ENCODE data around the gene APOBEC4.
"Not testable (repeated sequence)": the region's sequence is repeated elsewhere in the genome, so short reads cannot be mapped to it uniquely, and the experiment has no call there.

APOBEC4 gene

DNA sequence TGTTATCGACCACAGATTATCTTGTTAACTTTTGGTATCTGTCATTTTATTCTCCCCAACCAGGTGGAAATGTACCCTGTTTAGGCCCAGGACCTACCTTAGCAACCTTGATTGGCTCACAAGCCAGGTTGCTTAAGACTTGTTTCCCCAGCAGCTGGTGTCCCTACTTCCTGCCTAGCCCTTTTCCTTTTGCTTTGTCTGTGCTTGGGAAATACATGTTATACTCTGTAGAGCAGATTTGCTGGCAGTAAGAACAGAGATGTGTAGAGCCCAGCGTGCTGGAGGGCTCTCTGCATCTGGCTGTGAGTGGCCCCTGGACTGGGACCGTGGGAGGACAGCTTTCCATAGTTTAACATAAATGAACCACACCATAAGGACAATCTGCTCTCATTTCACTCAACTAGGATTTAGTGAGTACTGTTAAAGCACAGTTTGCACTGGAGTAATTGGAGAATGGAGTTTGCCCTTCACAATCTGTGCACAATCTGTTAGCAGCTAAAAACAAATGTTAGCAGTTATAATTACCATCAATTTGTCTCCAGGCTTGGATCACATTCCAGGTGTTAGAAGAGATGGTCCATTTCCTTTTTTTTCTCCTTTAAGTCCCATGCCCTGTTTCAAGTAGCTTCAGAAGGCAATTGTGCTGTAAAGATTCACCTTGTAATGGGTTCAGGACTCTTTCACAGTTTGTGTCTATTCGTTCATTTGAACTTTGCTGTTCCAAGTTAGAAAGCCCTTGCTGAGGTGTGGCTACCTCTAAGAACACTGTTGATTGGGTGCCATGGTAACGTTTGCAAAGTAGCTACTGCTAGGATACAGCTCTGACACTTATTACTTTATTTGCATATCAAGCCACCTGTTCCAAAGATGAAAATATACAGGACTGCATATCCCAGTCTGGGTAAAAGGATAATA lies at the start of gene APOBEC4:
Gene APOBEC4, minus strand, starts transcription at position 770 of the 915 bp plus-strand sequence. CDS start 4,535 bp downstream, outside the sequence.
- DNase-seq: peak in 1 of 2 donors; percentile 22

GRCh38 chr1:183702813-183703198 lies 49.7 kb upstream of the APOBEC4 start:
- DNase-seq: no peak

DNA sequence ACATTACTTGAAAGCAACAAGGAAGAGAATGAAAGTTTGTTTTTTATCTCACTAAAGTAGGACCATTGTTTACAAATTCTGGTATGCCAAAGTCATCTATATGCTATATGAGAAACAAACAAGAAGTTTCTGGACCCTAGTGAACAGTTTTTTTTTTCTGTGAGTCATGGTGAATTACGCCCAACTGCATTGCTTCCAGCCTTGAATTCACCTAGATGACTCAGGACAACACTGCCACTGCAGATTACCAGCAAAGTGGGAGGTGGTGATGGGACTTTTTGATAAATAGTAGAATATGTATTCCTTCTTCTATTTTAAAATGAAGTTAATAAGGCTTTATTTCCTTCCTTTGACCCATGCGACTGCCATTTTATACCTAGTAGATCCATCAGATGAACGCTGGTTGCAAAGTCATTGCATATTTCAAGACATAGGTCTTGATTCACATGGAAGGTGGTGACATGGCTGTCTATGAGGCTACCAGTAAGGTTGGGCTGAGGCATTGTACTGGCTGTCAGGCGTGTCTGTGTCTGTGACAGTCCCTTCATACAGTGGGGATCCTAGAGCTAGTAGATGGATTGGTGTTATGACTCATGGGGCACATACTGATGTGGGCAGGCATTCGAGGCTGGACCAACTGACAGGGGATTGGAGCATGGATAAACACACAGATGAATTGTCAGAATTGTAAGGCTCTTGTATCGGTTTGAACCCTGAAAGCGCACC lies 49.1 kb upstream of the APOBEC4 start:
- no peak for DNase-seq

GRCh38 chr1:183699616-183700160 lies 46.6 kb upstream of the APOBEC4 start:
- DNase-seq: no peak

- DNase-seq: no peak
Measured at GRCh38 chr1:183697814-183698590, 44.9 kb upstream of the APOBEC4 start.

DNA sequence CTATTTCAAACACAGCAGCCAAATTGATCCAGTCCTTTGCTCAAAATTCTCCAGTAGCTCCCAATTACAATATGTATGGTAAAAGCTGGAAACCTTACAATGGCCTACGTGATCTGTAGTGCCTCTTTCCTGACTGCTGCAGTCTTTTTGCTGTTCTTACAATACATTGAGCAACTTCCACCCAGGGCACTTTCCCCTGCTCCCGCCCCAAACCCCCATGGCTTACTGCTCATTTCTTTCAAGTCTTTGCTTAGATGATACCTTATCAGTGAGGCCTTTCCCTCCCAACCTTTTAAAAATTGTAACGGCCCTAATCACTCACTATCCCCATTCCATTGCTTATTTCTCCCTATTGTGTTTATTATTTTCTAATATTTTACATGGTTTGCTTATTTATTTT lies 43.9 kb upstream of the APOBEC4 start:
- no peak for DNase-seq

DNA sequence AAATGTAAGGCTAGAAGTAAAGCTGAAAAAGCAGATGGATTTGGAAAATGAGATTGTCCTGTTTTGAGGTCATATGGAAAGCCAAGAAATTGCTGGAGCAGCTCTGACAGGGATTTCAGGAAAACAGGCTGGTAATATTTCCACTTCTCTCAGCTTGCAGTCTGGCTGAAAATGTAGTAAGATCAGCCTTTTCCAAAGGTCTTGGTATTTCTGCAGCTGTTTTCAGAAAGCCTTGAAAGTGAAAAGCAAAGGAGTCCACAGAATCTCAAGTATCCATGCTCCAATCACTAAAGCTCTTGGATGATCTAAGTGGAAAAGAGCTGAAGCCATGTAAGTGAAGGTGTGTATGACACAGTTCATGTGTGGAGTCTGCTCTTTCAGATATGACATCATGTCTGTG lies 41.6 kb upstream of the APOBEC4 start:
- no peak for DNase-seq

- DNase-seq: no peak
Measured at GRCh38 chr1:183694066-183694465, 41.0 kb upstream of the APOBEC4 start.

- DNase-seq: no peak
Measured at GRCh38 chr1:183693521-183693920, 40.4 kb upstream of the APOBEC4 start.

- DNase-seq: no peak
Measured at GRCh38 chr1:183689762-183690204, 36.7 kb upstream of the APOBEC4 start.

GRCh38 chr1:183688341-183689060 lies 35.4 kb upstream of the APOBEC4 start:
- no peak for DNase-seq

GRCh38 chr1:183687546-183688304 lies 34.6 kb upstream of the APOBEC4 start:
- no peak for DNase-seq

- DNase-seq: no peak
Measured at GRCh38 chr1:183686229-183686628, 33.1 kb upstream of the APOBEC4 start.

GRCh38 chr1:183685112-183685713 lies 32.1 kb upstream of the APOBEC4 start:
- DNase-seq: peak; percentile 16 to 67

DNA sequence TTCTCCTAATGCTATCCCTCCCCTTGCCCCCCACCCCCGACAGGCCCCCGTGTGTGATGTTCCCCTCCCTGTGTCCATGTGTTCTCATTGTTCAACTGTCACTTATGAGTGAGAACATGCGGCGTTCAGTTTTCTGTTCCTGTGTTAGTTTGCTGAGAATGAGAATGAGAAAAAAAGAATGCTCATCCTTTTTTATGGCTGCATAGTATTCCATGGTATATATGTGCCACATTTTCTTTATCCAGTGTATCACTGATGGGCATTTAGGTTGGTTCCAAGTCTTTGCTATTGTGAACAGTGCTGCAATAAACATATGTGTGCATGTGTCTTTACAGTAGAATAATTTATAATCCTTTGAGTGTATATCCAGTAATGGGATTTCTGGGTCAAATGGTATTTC lies 26.2 kb upstream of the APOBEC4 start:
- DNase-seq: not testable (repeated sequence)

DNA sequence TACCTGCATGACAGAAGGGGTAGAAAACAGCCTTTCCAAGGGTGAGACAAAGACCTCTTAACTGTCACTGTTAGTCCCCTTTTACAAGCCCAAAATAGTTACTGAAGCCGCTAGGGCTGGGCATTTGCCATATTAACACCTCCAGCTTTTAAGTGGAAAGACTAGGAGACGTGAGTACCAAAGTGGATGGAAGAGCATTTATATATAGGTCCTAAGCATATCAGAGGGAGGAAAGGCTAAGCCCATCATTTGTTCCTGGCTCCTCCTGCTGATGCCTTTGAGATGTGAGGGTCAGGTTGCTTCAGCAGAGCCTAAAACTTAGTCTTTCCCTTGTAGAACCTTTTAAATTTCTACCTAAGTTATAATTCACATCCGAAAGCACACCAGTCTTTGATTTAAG lies 25.7 kb upstream of the APOBEC4 start:
- DNase-seq: no peak

GRCh38 chr1:183676586-183677189 lies 23.6 kb upstream of the APOBEC4 start:
- DNase-seq: no peak

DNA sequence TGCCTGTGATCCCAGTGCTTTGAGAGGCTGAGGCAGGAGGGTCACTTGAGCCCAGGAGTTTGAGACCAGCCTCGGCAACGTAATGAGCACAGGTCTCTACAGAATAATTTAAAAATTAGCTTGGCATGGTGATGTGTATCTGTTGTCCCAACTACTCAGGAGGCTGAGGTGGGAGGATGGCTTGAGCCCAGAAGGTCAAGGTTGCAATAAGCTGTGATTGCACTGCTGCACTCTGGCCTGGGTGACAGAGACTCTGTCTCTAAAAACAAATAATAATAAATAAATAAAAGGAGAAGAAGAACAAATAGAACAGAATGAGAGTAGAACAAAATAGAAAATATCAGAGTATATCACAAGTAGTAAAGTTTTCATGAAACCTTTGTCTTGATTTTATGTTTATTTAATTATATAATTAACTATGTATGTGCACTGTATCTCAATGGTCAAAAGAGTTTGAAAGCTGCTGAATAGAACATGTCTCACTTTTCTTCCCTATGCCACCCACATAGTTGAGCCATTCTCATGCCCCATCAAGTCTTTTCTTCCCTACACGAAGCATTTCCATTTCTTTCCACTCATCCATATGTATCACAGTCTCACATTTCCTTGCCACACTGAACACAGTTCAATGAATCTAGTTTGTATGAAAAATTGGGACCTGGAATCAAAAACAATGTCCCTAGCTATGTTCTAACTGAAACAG lies 22.9 kb upstream of the APOBEC4 start:
- DNase-seq: no peak

GRCh38 chr1:183675381-183675780 lies 22.3 kb upstream of the APOBEC4 start:
- DNase-seq: no peak

DNA sequence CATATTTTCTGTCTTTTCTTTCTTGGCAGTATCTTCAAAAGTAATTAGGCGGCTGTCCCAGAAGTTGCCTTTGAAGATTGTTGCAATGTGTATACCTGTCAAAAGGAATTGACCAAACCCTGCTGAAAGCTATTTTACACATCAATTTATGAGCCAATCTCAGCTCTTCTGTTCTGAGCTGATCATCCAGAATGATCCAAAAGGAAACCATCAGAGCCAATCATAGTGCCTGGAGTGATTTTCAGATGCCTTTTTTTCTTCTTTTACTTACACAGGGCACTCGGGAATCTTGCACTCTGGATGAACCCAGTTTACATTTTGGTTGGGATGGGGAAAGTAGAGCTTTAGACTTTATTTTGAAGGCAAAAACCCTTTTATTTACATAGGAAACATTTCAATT lies 21.8 kb upstream of the APOBEC4 start:
- no peak for DNase-seq
